Heart right ventricle (tissue), 16 donors: ENCODE measurements around the gene TMBIM4. TPM values are rescaled to one million over a fixed set of nuclear protein-coding genes. Genes with fewer than 3 reads are reported as not detected.

Source experiments
- ATAC-seq, 8 donors: fragments of 200-7000 bp; cut with Tn5 transposase; one replicate each; pipeline ENCODE4 v1.9.1; 2020; ENCODE audit warnings: mild to moderate bottlenecking in 8 of 8, moderate library complexity in 8 of 8, moderate number of reproducible peaks in 1 of 8
- DNase-seq, 2 donors: peaks; one replicate each; pipeline ENCODE4 v3.0.0-alpha.2; 2020
- H3K27ac ChIP-seq, 10 donors: fragments of 200-600 bp; sonication (generic) in 2 of 10; one replicate each; pipeline versions ENCODE4 v1.5.0 to v1.8.0; 2020 to 2022; ENCODE audit warnings: mild to moderate bottlenecking in 3 of 10
- H3K27me3 ChIP-seq, 7 donors: fragments of 200-600 bp; one replicate each; pipeline ENCODE4 v1.8.0; 2021 to 2022; ENCODE audit warnings: mild to moderate bottlenecking in 2 of 7
- H3K36me3 ChIP-seq, 9 donors: fragments of 200-600 bp; sonication (generic) in 1 of 9; one replicate each; pipeline versions ENCODE4 v1.5.0 to v1.8.0; 2020 to 2022; ENCODE audit warnings: mild to moderate bottlenecking in 2 of 9
- H3K4me1 ChIP-seq, 9 donors: fragments of 200-600 bp; sonication (generic) in 1 of 9; one replicate each; pipeline versions ENCODE4 v1.5.0 to v1.8.0; 2020 to 2022; ENCODE audit warnings: mild to moderate bottlenecking in 4 of 9
- H3K4me3 ChIP-seq, 10 donors: fragments of 200-600 bp; sonication (generic) in 2 of 10; one replicate each; pipeline versions ENCODE4 v1.5.0 to v1.8.0; 2020 to 2022; ENCODE audit warnings: mild to moderate bottlenecking in 7 of 10, moderate library complexity in 2 of 10
- H3K9me3 ChIP-seq, 11 donors: fragments of 200-600 bp in 10 of 11; sonication (generic) in 2 of 11; one replicate each; pipeline versions ENCODE4 v1.5.0 to v1.8.0; 2013 to 2022; ENCODE audit warnings: mild to moderate bottlenecking in 2 of 11, control low read depth in 1 of 11, moderate library complexity in 1 of 11
- WGBS, 2 donors: extraction: QIAGEN DNeasy Blood & Tissue Kit; methylation state at CpG; one replicate each; pipeline ENCODE4 v1.1.7; 2013; ENCODE audit warnings: inconsistent platforms in 1 of 2; 5-methylcytosine and 5-hydroxymethylcytosine counted together
- intact Hi-C, 10 donors: fragments of 100-400 bp; cut with DNase I; formaldehyde crosslinking; loops; one replicate each; pipeline versions ENCODE4 v1.11.1 to v1.14.2; 2022
- polyA plus RNA-seq, 2 donors: library from polyadenylated mRNA; stranded (reverse); fragments of 200-250 nt; gene quantifications; one replicate each; pipeline ENCODE4 v1.2.3, GENCODE V29; 2013
- total RNA-seq, 10 donors: library from RNA; stranded (reverse); fragmentation: NEBNext Ultra II Directional in 3 of 10; extraction: Animal tissue kit (Norgen Biotek cat#: 25700) in 3 of 10; gene quantifications; one replicate each; pipeline versions ENCODE4 v1.2.1 to v1.2.4, GENCODE V29; 2021 to 2023
- TF ChIP-seq, protein P1 (sequence below), 9 donors: fragments of 200-600 bp; sonication (generic) in 2 of 9; IDR thresholded peaks; one replicate each; pipeline versions ENCODE4 v1.5.0 to v1.8.0; 2021 to 2022; ENCODE audit warnings: antibody characterized with exemption in 9 of 9, mild to moderate bottlenecking in 5 of 9, moderate library complexity in 1 of 9
- donor health status: Arrhythmogenic right ventricular cardiomyopathy.
- donor health status: ischemic (EF 13 %, LVEDD 7.1; RV severe dilation, severe dysfunction).
- donor health status: healthy with polysubstance abuse.
- donor health status: DM: no; HTN: yes; CAD: no.
- donor health status: DM: no; HTN: no; CAD: no.
- donor health status: ischemic (EF 25% LVEDD 6.9; RV normal size, moderate dysfunction).
- donor health status: ischemic (EF 25% LVEDD 5.7; RV mildly dilated, moderate dysfunction).
- donor health status: healthy.
- donor health status: DM: yes; HTN: yes; CAD: no.
- donor health status: Ischemic cardiomyopathy.
- donor health status: ischemic (EF 35%, LVEDD 5.7; RV mildly dilated, moderate dysfunction).
- donor health status: nonischemic (EF 11% LVEDD 7.7; RV severe dilation, severe dysfunction).
- donor health status: DM: yes; HTN: yes; CAD: no.
- donor health status: PGD.
- donor health status: ischemic (EF 29% LVEDD 5.4; RV normal size, mild dysfunction).
- donor health status: nonischemic (EF 23%, LVEDD 6.1; RV moderate dilation, normal function).

TMBIM4 gene
- total and polyA plus RNA-seq, 12 donors = 54.8 to 126 (median 66.2) TPM

DNA sequence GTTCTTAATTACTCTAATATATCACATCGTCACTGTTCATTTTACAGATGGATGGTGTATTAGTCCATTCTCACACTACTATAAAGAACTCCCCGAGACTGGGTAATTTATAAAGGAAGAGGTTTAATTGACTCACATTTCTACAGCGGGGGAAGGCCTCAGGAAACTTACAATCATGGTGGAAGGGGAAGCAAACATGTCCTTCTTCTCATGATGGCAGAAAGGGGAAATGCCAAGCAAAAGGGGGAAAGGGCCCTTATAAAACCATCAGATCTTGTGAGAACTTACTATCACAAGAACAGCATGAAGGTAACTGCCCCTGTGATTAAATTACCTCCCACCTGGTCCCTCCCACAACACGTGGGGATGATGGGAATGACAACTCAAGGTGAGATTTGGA is 6.5 kb downstream of the TMBIM4 start:
- WGBS, 2 donors = 66 to 74% methylated on average over 4 of the region's 4 CpGs
- H3K36me3 ChIP-seq = peaks cover 0 to 37% (median 8%) of the 10 kb centered on the region in 9 donors

DNA sequence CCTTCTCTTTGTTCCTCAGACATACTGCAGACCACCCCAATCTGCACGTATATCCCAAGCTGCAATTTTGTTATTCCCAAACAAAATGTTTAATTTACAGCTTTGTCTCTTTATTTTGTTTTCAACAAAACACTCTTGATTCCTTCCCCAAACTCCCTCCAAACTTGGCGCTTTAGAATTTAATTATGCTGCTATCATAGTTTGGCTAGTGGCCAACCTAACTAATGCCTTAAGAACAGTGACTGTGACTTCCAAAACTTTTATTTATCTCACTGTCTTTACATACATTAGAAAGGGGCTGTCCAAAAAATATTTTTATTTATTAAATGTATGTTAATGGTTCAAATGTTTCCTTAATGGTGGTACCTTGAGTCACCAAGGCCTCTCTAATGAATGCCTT is 7.1 kb downstream of the TMBIM4 start:
- 70% methylated on average over 2 of the region's 2 CpGs for WGBS, 2 donors
- intact Hi-C loops = loop anchor here in 2 of 10 donors (10.0 kb wide), 3 partner anchors 72 to 532 kb away; partner anchors contain the start of gene HELB (in 2 of the 2)

More for the DNA sequence above, 6.5 kb downstream of the TMBIM4 start:
- H3K4me3 ChIP-seq = no peak overlapping the region
- intact Hi-C loops = loop anchor here in 2 of 10 donors (10.0 kb wide), 3 partner anchors 72 to 532 kb away; partner anchors contain the start of gene HELB (in 2 of the 2)
- no peaks in the 10 kb centered on the region for H3K27me3 ChIP-seq
- H3K9me3 ChIP-seq = peaks cover 0 to 27% (median 0%) of the 10 kb centered on the region in 11 donors
- peaks cover 5 to 66% (median 32%) of the 10 kb centered on the region in 9 donors for H3K4me1 ChIP-seq
- peak overlapping the region in 1 of 10 donors; percentile 37 for H3K27ac ChIP-seq
- DNase-seq (no peak), ATAC-seq (no peak)
- TF ChIP-seq, protein P1, sequence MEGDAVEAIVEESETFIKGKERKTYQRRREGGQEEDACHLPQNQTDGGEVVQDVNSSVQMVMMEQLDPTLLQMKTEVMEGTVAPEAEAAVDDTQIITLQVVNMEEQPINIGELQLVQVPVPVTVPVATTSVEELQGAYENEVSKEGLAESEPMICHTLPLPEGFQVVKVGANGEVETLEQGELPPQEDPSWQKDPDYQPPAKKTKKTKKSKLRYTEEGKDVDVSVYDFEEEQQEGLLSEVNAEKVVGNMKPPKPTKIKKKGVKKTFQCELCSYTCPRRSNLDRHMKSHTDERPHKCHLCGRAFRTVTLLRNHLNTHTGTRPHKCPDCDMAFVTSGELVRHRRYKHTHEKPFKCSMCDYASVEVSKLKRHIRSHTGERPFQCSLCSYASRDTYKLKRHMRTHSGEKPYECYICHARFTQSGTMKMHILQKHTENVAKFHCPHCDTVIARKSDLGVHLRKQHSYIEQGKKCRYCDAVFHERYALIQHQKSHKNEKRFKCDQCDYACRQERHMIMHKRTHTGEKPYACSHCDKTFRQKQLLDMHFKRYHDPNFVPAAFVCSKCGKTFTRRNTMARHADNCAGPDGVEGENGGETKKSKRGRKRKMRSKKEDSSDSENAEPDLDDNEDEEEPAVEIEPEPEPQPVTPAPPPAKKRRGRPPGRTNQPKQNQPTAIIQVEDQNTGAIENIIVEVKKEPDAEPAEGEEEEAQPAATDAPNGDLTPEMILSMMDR (IDR thresholded peaks at IDR 0.05) = no peak

DNA sequence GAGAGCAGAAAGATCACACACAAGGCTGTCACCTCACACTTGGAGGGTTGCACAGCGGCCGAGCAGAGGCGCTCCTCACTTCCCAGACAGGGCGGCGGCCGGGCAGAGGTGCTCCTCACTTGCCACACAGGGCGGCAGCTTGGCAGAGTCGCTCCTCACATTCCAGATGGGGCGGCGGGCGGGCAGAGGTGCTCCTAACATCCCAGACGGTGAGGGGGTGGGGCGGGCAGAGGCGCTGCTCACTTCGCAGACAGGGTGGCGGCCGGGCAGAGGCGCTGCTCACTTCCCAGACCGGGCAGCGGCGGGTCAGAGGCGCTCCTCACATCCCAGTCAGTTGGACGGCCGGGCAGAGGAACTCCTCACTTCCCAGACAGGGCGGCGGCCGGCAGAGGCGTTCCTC is 9.1 kb downstream of the TMBIM4 start:
- ATAC-seq = peak in 1 of 8 donors; percentile 41
- peak in 1 of 2 donors; percentile 14 for DNase-seq
- intact Hi-C loops = loop anchor here in 2 of 10 donors (10.0 kb wide), 3 partner anchors 74 to 534 kb away; partner anchors contain the start of gene HELB (in 2 of the 2)

More for the DNA sequence above, 7.1 kb downstream of the TMBIM4 start:
- peaks cover 0 to 27% (median 0%) of the 10 kb centered on the region in 11 donors for H3K9me3 ChIP-seq
- H3K27me3 ChIP-seq = no peaks in the 10 kb centered on the region
- TF ChIP-seq, protein P1 (IDR thresholded peaks at IDR 0.05) = no peak
- ATAC-seq (no peak), DNase-seq (no peak)
- peaks cover 2 to 61% (median 26%) of the 10 kb centered on the region in 9 donors for H3K4me1 ChIP-seq
- H3K4me3 ChIP-seq = no peak overlapping the region
- peak overlapping the region in 2 of 10 donors; percentile 37 to 39 for H3K27ac ChIP-seq
- H3K36me3 ChIP-seq = peaks cover 0 to 37% (median 8%) of the 10 kb centered on the region in 9 donors

DNA sequence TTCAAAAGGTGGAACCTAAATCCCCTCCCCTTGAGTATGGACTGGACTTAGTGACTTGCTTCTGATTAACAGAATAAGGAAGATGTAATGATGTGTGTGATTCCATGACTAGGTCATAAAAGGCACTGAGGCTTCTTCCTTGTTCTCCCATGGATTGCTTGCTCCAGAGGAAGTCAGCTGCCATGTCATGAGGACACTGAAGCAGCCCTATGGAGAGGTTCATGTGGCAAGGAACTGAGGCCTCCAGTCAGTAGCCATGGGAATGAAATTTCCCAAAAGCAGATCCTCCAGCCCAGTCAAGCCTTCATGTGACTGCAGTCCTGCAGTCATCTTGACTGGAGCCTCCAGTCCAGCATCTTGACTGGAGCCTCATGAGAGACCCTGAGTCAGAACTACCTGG is 10.7 kb downstream of the TMBIM4 start:
- no peak for DNase-seq
- TF ChIP-seq, protein P1 (IDR thresholded peaks at IDR 0.05) = no peak

More for the DNA sequence above, 9.1 kb downstream of the TMBIM4 start:
- peaks cover 0 to 26% (median 0%) of the 10 kb centered on the region in 11 donors for H3K9me3 ChIP-seq
- TF ChIP-seq, protein P1 (IDR thresholded peaks at IDR 0.05) = no peak
- no peaks in the 10 kb centered on the region for H3K27me3 ChIP-seq
- H3K27ac ChIP-seq = no peak overlapping the region
- H3K4me3 ChIP-seq = no peak overlapping the region
- H3K4me1 ChIP-seq = peaks cover 0 to 62% (median 19%) of the 10 kb centered on the region in 9 donors
- 95 to 96% methylated on average over 28 of the region's 28 CpGs for WGBS, 2 donors
- H3K36me3 ChIP-seq = peaks cover 0 to 27% (median 8%) of the 10 kb centered on the region in 9 donors

More for the DNA sequence above, 10.7 kb downstream of the TMBIM4 start:
- no peak overlapping the region for H3K27ac ChIP-seq
- no peak overlapping the region for H3K4me3 ChIP-seq
- intact Hi-C loops = no loop called here
- ATAC-seq = peak in 1 of 8 donors; percentile 23
- peaks cover 0 to 11% (median 0%) of the 10 kb centered on the region in 11 donors for H3K9me3 ChIP-seq
- H3K27me3 ChIP-seq = no peaks in the 10 kb centered on the region
- H3K36me3 ChIP-seq = peaks cover 0 to 27% (median 8%) of the 10 kb centered on the region in 9 donors
- H3K4me1 ChIP-seq = peaks cover 2 to 61% (median 27%) of the 10 kb centered on the region in 9 donors
